ENCODE data around the gene FREY1. TPM values are rescaled to one million over a fixed set of nuclear protein-coding genes. Genes with fewer than 3 reads are reported as not detected.

FREY1 gene
- polyA plus RNA-seq, 1 donor (not counting 4 experiments of a cell fraction or from before 2014, with no cell fraction given) = 0.25 TPM

DNA sequence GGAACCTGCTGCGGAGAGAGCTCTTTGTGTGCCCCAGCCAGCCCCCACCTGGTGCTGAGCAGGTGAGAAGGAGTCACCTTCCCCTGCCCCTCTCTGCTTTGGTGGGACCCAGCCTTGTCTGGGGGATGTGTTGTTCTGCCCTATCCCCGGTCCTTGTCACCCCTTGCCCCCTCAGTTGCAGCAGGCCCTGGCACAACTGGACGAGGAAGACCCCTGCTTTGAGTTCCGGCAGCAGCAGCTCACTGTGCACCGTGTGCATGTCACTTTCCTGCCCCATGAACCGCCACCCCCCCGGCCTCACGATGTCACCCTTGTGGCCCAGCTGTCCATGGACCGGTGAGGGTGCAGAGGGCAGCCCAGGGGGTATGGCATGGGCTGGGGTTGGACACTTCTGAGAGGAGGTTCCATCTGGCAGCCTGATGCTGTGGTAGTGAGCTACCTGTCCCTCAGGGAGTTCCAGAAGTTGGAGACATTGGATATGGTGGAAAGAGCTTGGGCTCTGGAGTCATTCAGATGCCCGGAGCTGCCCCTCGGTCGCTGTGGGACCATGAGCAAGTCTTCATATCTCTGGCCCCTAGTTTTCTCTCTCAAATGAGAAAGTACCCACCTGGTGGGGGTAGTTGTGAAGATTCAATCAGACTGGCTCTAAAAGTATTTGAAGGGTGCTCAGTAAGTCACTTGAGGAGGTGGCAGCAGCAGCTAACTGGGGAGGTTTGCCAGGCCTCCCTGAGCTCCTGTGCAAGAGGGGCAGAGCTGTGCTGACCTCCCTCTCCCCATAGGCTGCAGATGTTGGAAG, 19.7 kb upstream of the FREY1 start:
- Histone ChIP-seq H3K27me3 (ENCODE audit: control insufficient read depth, extremely low read depth, insufficient read depth, low read length) (no peaks in the 10 kb centered on the region), H4K20me1 (ENCODE audit: control insufficient read depth, extremely low read depth, insufficient read depth, low read length) (no peaks in the 10 kb centered on the region), H3K9ac (ENCODE audit: control insufficient read depth, extremely low read depth, insufficient read depth, low read length) (no peak overlapping the region), H3K79me2 (ENCODE audit: control insufficient read depth, insufficient read depth, low read length) (peaks cover 10% of the 10 kb centered on the region), H3K4me1 (ENCODE audit: control insufficient read depth, extremely low read depth, insufficient read depth, low read length) (peaks cover 46% of the 10 kb centered on the region), H3K36me3 (ENCODE audit: control insufficient read depth in 2 of 2, extremely low read depth in 1 of 2, insufficient read depth in 2 of 2, low read length in 2 of 2) (peaks cover 0 to 11% of the 10 kb centered on the region in 2 experiments), H2AFZ (ENCODE audit: control insufficient read depth, low read length) (no peak overlapping the region), H3K4me2 (ENCODE audit: control insufficient read depth, extremely low read depth, insufficient read depth, low read depth, low read length) (no peak overlapping the region), H3K9me3 (ENCODE audit: control insufficient read depth, low read depth, low read length) (no peaks in the 10 kb centered on the region), H3K4me3 (ENCODE audit: control insufficient read depth in 2 of 3, extremely low read depth in 1 of 3, insufficient read depth in 2 of 3, low read depth in 1 of 3, low read length in 3 of 3) (no peak overlapping the region), H3K27ac (ENCODE audit: control insufficient read depth, insufficient read depth, low read length) (no peak overlapping the region), H3K9me1 (ENCODE audit: control insufficient read depth, extremely low read depth, insufficient read depth, low read length) (peaks cover 2% of the 10 kb centered on the region)
- dilution Hi-C loops (cut with MboI; ENCODE audit: extremely low pct_ligation_motif_present, low sequenced_read_pairs) = no loop called here
- DNase-seq (ENCODE audit: low read depth, low spot score) (no peak), FAIRE-seq (no peak)
- TF ChIP-seq, protein P1, sequence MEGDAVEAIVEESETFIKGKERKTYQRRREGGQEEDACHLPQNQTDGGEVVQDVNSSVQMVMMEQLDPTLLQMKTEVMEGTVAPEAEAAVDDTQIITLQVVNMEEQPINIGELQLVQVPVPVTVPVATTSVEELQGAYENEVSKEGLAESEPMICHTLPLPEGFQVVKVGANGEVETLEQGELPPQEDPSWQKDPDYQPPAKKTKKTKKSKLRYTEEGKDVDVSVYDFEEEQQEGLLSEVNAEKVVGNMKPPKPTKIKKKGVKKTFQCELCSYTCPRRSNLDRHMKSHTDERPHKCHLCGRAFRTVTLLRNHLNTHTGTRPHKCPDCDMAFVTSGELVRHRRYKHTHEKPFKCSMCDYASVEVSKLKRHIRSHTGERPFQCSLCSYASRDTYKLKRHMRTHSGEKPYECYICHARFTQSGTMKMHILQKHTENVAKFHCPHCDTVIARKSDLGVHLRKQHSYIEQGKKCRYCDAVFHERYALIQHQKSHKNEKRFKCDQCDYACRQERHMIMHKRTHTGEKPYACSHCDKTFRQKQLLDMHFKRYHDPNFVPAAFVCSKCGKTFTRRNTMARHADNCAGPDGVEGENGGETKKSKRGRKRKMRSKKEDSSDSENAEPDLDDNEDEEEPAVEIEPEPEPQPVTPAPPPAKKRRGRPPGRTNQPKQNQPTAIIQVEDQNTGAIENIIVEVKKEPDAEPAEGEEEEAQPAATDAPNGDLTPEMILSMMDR (optimal IDR thresholded peaks at IDR 0.05 in 1 of 3, IDR thresholded peaks at IDR 0.05 in 1 of 3, conservative IDR thresholded peaks at IDR 0.05 in 1 of 3; ENCODE audit: extremely low read depth in 1 of 3, insufficient read depth in 2 of 3, low read length in 3 of 3) = no peak
- no peak for TF ChIP-seq EZH2 (IDR thresholded peaks at IDR 0.05; ENCODE audit: low read length)

- Histone ChIP-seq H3K27ac (ENCODE audit: control insufficient read depth, insufficient read depth, low read length) (no peak overlapping the region), H3K4me2 (ENCODE audit: control insufficient read depth, extremely low read depth, insufficient read depth, low read depth, low read length) (no peak overlapping the region), H3K9me3 (ENCODE audit: control insufficient read depth, low read depth, low read length) (no peaks in the 10 kb centered on the region), H2AFZ (ENCODE audit: control insufficient read depth, low read length) (no peak overlapping the region), H3K36me3 (ENCODE audit: control insufficient read depth in 2 of 2, extremely low read depth in 1 of 2, insufficient read depth in 2 of 2, low read length in 2 of 2) (peaks cover 0 to 11% of the 10 kb centered on the region in 2 experiments), H3K4me1 (ENCODE audit: control insufficient read depth, extremely low read depth, insufficient read depth, low read length) (peaks cover 39% of the 10 kb centered on the region), H4K20me1 (ENCODE audit: control insufficient read depth, extremely low read depth, insufficient read depth, low read length) (no peaks in the 10 kb centered on the region), H3K9me1 (ENCODE audit: control insufficient read depth, extremely low read depth, insufficient read depth, low read length) (peaks cover 4% of the 10 kb centered on the region), H3K9ac (ENCODE audit: control insufficient read depth, extremely low read depth, insufficient read depth, low read length) (no peak overlapping the region), H3K4me3 (ENCODE audit: control insufficient read depth in 2 of 3, extremely low read depth in 1 of 3, insufficient read depth in 2 of 3, low read depth in 1 of 3, low read length in 3 of 3) (no peak overlapping the region), H3K27me3 (ENCODE audit: control insufficient read depth, extremely low read depth, insufficient read depth, low read length) (no peaks in the 10 kb centered on the region), H3K79me2 (ENCODE audit: control insufficient read depth, insufficient read depth, low read length) (peaks cover 10% of the 10 kb centered on the region)
- no peak for FAIRE-seq
- no peak for DNase-seq (ENCODE audit: low read depth, low spot score)
- dilution Hi-C loops (cut with MboI; ENCODE audit: extremely low pct_ligation_motif_present, low sequenced_read_pairs) = no loop called here
- TF ChIP-seq EZH2 (IDR thresholded peaks at IDR 0.05; ENCODE audit: low read length) = no peak
- TF ChIP-seq, protein P1 (optimal IDR thresholded peaks at IDR 0.05 in 1 of 3, IDR thresholded peaks at IDR 0.05 in 1 of 3, conservative IDR thresholded peaks at IDR 0.05 in 1 of 3; ENCODE audit: extremely low read depth in 1 of 3, insufficient read depth in 2 of 3, low read length in 3 of 3) = no peak
Observed at GRCh38 chr11:45926001-45926401, 18.9 kb upstream of the FREY1 start.
